Spleen (tissue), 7 donors: Measurements from ENCODE around the gene HBA2.

ENCODE experiments used
- CTCF ChIP-seq, 11 experiments: fragments of 200-600 bp in 7 of 11; fragments of 450-650 bp in 4 of 11; sonication (generic) in 4 of 11; IDR thresholded peaks in 8 of 11; conservative IDR thresholded peaks in 3 of 11; 1 replicate in 7 of 11; 2 replicates in 4 of 11; pipeline versions ENCODE4 v1.4.0 to v1.8.0; 2016 to 2021; ENCODE audit warnings: antibody characterized with exemption in 11 of 11, inconsistent platforms in 4 of 11, mild to moderate bottlenecking in 1 of 11
- POLR2A ChIP-seq, 3 donors: fragments of 450-650 bp; IDR thresholded peaks; one replicate each; pipeline ENCODE4 v1.5.1; 2017; ENCODE audit warnings: antibody characterized with exemption in 3 of 3, mild to moderate bottlenecking in 1 of 3
- POLR2AphosphoS5 ChIP-seq, 3 donors: sonication (generic); formaldehyde crosslinking; IDR thresholded peaks; one replicate each; pipeline ENCODE4 v1.5.1; 2017; ENCODE audit warnings: antibody characterized with exemption in 3 of 3
- donor health status: DM: no; HTN: no; CAD: no; lungs with moderate emphysema.
- donor health status: DM: no; HTN: no; CAD: no.
- donor health status: DM: no; HTN: no; CAD: no.

GRCh38 chr16:178668-179015 lies 6.0 kb downstream of the HBA2 start:
- TF ChIP-seq POLR2A (IDR thresholded peaks at IDR 0.05): no peak
- no peak for TF ChIP-seq CTCF (IDR thresholded peaks at IDR 0.05 in 8 of 11, conservative IDR thresholded peaks at IDR 0.05 in 3 of 11)
- TF ChIP-seq POLR2AphosphoS5 (IDR thresholded peaks at IDR 0.05): no peak
